Measurements from ENCODE around the gene ATP8B1. TPM values are rescaled to one million over a fixed set of nuclear protein-coding genes. Genes with fewer than 3 reads are reported as not detected.

Gene ATP8B1
- total and polyA plus RNA-seq, 2 of the 4 experiments (the other 2 are of a cell fraction), result 64.3 to 136 TPM

DNA sequence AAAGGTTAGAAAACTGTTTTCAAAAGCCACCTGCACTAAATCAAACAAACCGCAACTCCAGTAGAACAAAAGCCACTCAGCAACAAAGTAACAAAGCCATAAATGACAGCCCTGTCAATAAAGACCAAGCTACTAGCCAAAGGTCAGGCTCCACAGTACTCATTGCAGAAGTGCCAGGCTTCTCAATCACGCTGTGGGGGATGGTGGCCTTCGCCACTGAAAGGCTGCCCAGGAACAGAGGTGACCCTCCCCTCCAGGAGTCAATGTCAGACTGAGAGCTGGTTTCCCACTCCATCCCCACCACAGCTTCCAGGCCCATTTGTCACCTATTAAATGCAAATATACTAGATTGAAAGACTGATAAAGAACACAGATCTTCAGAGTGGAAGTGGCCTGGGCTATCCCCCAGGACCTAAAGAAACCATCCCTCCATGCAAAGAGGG, 5.9 kb downstream of the ATP8B1 start:
- H3K4me2 ChIP-seq (ENCODE audit: low read depth, low read length), result peak overlapping the region; percentile 38; the same call in 1 of the 2 replicates
- ATAC-seq (ENCODE audit: low read depth) (no peak), DNase-seq (no peak)
- H3K56ac ChIP-seq (ENCODE audit: extremely low read depth, insufficient read depth, low read length), result no peak overlapping the region
- dilution Hi-C loops (cut with HindIII; ENCODE audit: low sequenced_read_pairs, unreplicated experiment) (no loop called here), intact Hi-C loops (cut with micrococcal nuclease) (no loop called here), in situ Hi-C loops (cut with MboI; ENCODE audit: low sequenced_read_pairs) (no loop called here)
- peak overlapping the region; percentile 35; the same call in 1 of the 2 replicates for H2AK5ac ChIP-seq (ENCODE audit: low read depth, low read length)
- H3K23ac ChIP-seq (ENCODE audit: low read depth, low read length), result peak overlapping the region; percentile 37; the same call in 1 of the 2 replicates
- no peaks in the 10 kb centered on the region for H3K27me3 ChIP-seq (ENCODE audit: control insufficient read depth, insufficient read depth, low read length)
- H3K4ac ChIP-seq (ENCODE audit: low read depth, low read length), result peak overlapping the region; percentile 39; the same call in 1 of the 2 replicates
- H2AK9ac ChIP-seq (replicated peaks; ENCODE audit: low read depth, low read length, poor library complexity), result peak overlapping the region; percentile 43
- H3K9ac ChIP-seq (ENCODE audit: low read depth, low read length), result no peak overlapping the region
- no peak overlapping the region; the same call in 2 of the 3 replicates for H2BK15ac ChIP-seq (ENCODE audit: low read depth, low read length)
- H3K79me1 ChIP-seq (ENCODE audit: low read depth in 1 of 2, low read length in 2 of 2), result peaks cover 0 to 58% of the 10 kb centered on the region in 2 experiments; a peak in 2 of 4 replicates
- ChIA-PET POLR2A (ENCODE audit: unreplicated experiment) (interaction anchor here (0.7 kb wide), 1 partner anchor 10 kb away, joined by 11 read pairs; no protein-coding TSS in a partner anchor), CTCF (interaction anchor here (0.6 kb wide), 1 partner anchor 103 kb away, joined by 3 read pairs; no protein-coding TSS in a partner anchor)
- H3K18ac ChIP-seq (ENCODE audit: low read depth, low read length), result peak overlapping the region; percentile 25; the same call in 1 of the 2 replicates
- 0 out of 2 replicates have a peak overlapping the region, but pooled peaks have one; percentile 39 for H2BK120ac ChIP-seq (ENCODE audit: low read depth, low read length)
- no peak overlapping the region for H2AFZ ChIP-seq (replicated peaks; ENCODE audit: low read length, poor library complexity)
- H4K20me1 ChIP-seq (ENCODE audit: insufficient read depth, low read length), result peaks cover 82% of the 10 kb centered on the region
- no peak overlapping the region for H2BK20ac ChIP-seq (ENCODE audit: low read depth, low read length)
- TF ChIP-seq SMC3 (IDR thresholded peaks at IDR 0.05; ENCODE audit: low read depth, low read length) (no peak), POLR2A (IDR thresholded peaks at IDR 0.05; ENCODE audit: low read depth, low read length) (no peak), CHD1 (IDR thresholded peaks at IDR 0.05; ENCODE audit: low read depth, low read length) (no peak), BHLHE40 (IDR thresholded peaks at IDR 0.05; ENCODE audit: low read depth, low read length) (no peak), FOS (IDR thresholded peaks at IDR 0.05; ENCODE audit: low read depth, low read length) (no peak), CEBPB (IDR thresholded peaks at IDR 0.05; ENCODE audit: low read depth, low read length) (no peak), MXI1 (IDR thresholded peaks at IDR 0.05; ENCODE audit: borderline replicate concordance, low read depth, low read length) (no peak), MAFK (IDR thresholded peaks at IDR 0.05; ENCODE audit: low read depth, low read length) (no peak), RFX5 (IDR thresholded peaks at IDR 0.05; ENCODE audit: low read depth, low read length) (no peak), NFE2L2 (IDR thresholded peaks at IDR 0.05; ENCODE audit: low read depth, low read length) (no peak), MAZ (IDR thresholded peaks at IDR 0.05; ENCODE audit: borderline replicate concordance, low read depth, low read length) (no peak), RCOR1 (IDR thresholded peaks at IDR 0.05; ENCODE audit: insufficient replicate concordance, low read length) (no peak)
- TF ChIP-seq, protein P1, sequence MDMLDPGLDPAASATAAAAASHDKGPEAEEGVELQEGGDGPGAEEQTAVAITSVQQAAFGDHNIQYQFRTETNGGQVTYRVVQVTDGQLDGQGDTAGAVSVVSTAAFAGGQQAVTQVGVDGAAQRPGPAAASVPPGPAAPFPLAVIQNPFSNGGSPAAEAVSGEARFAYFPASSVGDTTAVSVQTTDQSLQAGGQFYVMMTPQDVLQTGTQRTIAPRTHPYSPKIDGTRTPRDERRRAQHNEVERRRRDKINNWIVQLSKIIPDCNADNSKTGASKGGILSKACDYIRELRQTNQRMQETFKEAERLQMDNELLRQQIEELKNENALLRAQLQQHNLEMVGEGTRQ (IDR thresholded peaks at IDR 0.05; ENCODE audit: low read depth, low read length), result no peak
- TF ChIP-seq, protein P2, sequence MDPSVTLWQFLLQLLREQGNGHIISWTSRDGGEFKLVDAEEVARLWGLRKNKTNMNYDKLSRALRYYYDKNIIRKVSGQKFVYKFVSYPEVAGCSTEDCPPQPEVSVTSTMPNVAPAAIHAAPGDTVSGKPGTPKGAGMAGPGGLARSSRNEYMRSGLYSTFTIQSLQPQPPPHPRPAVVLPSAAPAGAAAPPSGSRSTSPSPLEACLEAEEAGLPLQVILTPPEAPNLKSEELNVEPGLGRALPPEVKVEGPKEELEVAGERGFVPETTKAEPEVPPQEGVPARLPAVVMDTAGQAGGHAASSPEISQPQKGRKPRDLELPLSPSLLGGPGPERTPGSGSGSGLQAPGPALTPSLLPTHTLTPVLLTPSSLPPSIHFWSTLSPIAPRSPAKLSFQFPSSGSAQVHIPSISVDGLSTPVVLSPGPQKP (IDR thresholded peaks at IDR 0.05; ENCODE audit: borderline replicate concordance, low read depth, low read length), result no peak
- H3K4me1 ChIP-seq (ENCODE audit: control insufficient read depth, insufficient read depth, low read length), result peaks cover 21% of the 10 kb centered on the region
- H3K27ac ChIP-seq (ENCODE audit: insufficient read depth, low read length), result peak overlapping the region; percentile 62
- no peaks in the 10 kb centered on the region for H3K9me3 ChIP-seq (ENCODE audit: control insufficient read depth, insufficient read depth, low read length)
- H4K91ac ChIP-seq (ENCODE audit: insufficient read depth, low read depth, low read length), result 0 out of 2 replicates have a peak overlapping the region, but pooled peaks have one; percentile 18
- H3K36me3 ChIP-seq (ENCODE audit: control insufficient read depth, insufficient read depth, low read length), result no peaks in the 10 kb centered on the region
- no TSS peak for BruUV-seq (replicated peaks)
- H3K4me3 ChIP-seq (ENCODE audit: insufficient read depth, low read depth, low read length), result no peak overlapping the region
- no CpG with 5 or more reads among the region's 3 CpGs for WGBS, 2 experiments (ENCODE audit: extremely low coverage in 2 of 2, insufficient read length in 1 of 2)
- peak overlapping the region; percentile 55 for H3K14ac ChIP-seq (replicated peaks; ENCODE audit: low read depth, low read length)
- peak overlapping the region in 1 of 2 experiments; percentile 17; a peak in 1 of 4 replicates for H4K8ac ChIP-seq (ENCODE audit: low read depth in 2 of 2, low read length in 2 of 2)
- peak overlapping the region; percentile 56 for H2BK5ac ChIP-seq (ENCODE audit: low read depth, low read length, poor library complexity, severe bottlenecking)
- peaks cover 30% of the 10 kb centered on the region for H3K9me1 ChIP-seq (ENCODE audit: insufficient read depth, low read length)
- H4K5ac ChIP-seq (ENCODE audit: low read depth, low read length), result no peak overlapping the region; the same call in 1 of the 2 replicates
